ENCODE data around the gene AFF3. TPM values are rescaled to one million over a fixed set of nuclear protein-coding genes. Genes with fewer than 3 reads are reported as not detected.

AFF3 gene
- total RNA-seq, 1 donor from 2014 or later = 7.3 TPM

DNA sequence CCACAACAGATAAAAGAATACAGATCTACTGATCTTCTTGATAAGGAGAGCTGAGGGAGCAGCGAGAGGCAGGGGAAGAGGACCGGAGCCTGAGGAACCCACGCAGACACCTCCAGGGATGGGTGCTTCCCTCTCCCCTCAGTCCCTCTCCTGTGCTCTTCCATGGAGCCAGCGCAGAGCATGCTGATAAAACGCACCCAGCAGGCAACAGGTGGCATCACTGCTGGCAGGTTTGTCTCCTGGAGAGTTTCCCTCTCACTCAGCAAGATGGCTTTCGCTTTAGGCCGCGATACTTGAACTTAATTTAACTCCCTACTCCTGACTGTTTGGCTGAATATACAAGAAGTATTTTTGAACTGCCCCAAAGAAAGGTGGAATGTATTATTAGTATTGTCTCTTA, 489.5 kb downstream of the AFF3 start:
- no peaks in the 10 kb centered on the region for H3K4me1 Mint-ChIP-seq (ENCODE audit: low read depth)
- TF ChIP-seq, protein P1, sequence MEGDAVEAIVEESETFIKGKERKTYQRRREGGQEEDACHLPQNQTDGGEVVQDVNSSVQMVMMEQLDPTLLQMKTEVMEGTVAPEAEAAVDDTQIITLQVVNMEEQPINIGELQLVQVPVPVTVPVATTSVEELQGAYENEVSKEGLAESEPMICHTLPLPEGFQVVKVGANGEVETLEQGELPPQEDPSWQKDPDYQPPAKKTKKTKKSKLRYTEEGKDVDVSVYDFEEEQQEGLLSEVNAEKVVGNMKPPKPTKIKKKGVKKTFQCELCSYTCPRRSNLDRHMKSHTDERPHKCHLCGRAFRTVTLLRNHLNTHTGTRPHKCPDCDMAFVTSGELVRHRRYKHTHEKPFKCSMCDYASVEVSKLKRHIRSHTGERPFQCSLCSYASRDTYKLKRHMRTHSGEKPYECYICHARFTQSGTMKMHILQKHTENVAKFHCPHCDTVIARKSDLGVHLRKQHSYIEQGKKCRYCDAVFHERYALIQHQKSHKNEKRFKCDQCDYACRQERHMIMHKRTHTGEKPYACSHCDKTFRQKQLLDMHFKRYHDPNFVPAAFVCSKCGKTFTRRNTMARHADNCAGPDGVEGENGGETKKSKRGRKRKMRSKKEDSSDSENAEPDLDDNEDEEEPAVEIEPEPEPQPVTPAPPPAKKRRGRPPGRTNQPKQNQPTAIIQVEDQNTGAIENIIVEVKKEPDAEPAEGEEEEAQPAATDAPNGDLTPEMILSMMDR (IDR thresholded peaks at IDR 0.05; ENCODE audit: unreplicated experiment) = no peak
- no peaks in the 10 kb centered on the region for H3K9me3 Mint-ChIP-seq (ENCODE audit: low read depth)

DNA sequence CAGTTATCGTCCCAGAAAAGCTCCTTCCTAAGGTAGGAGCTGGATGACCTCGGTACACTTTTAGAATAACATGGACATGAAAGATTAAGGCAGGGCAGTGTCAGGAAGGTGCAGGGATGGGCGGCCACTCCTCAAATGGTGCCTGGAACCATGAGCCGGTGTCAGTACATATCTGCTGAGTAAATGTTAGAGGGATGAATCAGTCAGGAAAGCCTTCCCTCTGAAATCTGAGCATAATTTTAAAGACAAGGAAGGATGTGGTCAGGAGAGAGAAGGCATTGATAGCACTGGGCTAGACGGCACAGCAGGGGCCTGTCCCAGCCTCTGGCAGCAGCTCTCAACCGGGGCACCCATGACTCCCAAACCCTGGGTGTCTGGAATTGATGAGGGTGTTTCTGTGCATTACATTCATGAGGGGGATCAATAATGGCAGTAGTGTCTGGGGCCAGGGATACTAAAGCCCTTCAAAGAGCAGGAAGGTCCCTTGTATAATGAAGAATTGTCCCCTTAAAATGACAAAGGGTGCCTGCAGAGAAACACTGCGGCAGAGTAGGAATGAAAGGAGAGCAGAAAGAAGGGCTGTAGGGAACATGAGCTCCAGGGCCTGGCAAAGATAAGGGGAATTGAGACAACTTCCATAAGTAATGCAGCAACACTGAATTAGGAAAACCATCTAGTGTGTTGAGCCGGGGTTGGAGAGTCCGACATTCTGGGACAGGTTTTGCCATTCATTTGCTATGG, 490.3 kb downstream of the AFF3 start:
- H3K4me3 Mint-ChIP-seq (ENCODE audit: low read depth) = no peak overlapping the region
- no peak for DNase-seq (ENCODE audit: low spot score, unreplicated experiment)
- no peaks in the 10 kb centered on the region for H3K27me3 Mint-ChIP-seq
- no peaks in the 10 kb centered on the region for H3K36me3 Mint-ChIP-seq (ENCODE audit: insufficient read depth)
- H3K27ac Mint-ChIP-seq = no peak overlapping the region
- TF ChIP-seq, protein P1 (IDR thresholded peaks at IDR 0.05; ENCODE audit: unreplicated experiment) = no peak
- no peaks in the 10 kb centered on the region for H3K9me3 Mint-ChIP-seq (ENCODE audit: low read depth)
- no peaks in the 10 kb centered on the region for H3K4me1 Mint-ChIP-seq (ENCODE audit: low read depth)

More for the DNA sequence above, 489.5 kb downstream of the AFF3 start:
- Mint-ChIP-seq H3K27ac (no peak overlapping the region), H3K36me3 (ENCODE audit: insufficient read depth) (no peaks in the 10 kb centered on the region), H3K27me3 (no peaks in the 10 kb centered on the region), H3K4me3 (ENCODE audit: low read depth) (no peak overlapping the region)
- DNase-seq (ENCODE audit: low spot score, unreplicated experiment) = no peak

DNA sequence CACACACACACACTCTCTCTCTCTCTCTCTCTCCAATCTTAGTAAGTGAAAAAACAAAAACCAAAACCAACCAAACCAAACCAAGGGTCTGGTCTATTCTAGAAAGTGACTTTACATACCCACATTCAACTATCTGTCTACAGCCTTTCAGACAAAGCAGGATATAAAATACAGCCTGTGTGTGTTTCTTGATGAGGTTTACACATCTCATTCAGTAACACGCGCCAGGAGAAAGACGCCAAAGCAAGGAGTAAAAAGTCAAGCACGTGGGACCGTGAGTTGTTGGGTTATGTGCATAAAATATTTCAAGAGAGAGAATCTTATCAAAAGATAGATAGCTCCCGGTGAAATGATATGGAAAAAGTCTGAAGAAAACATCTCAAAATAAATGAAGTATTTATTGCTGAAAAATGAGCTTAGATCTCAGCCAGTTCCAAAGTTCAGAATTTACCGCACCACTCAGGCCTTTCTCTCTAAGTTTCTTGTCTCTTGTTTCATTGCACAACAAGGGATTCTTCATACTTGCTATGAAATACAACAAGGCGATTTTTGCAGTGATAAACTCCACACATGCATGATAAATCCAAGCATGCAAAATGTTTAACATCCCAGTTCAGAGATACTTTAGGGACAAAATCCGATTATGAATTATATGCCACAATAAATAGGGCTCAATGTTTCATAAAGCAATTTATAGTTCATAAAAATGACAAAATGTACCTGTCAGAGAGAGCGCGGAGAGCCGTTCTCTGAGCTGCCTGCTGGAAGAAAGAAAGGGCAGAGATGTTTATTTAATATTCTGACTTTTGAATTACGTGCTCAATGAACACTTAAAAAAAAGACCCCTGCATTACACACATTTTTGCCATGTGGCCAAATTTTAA, 493.2 kb downstream of the AFF3 start:
- TF ChIP-seq, protein P1 (IDR thresholded peaks at IDR 0.05; ENCODE audit: unreplicated experiment) = no peak
- no peaks in the 10 kb centered on the region for H3K9me3 Mint-ChIP-seq (ENCODE audit: low read depth)

DNA sequence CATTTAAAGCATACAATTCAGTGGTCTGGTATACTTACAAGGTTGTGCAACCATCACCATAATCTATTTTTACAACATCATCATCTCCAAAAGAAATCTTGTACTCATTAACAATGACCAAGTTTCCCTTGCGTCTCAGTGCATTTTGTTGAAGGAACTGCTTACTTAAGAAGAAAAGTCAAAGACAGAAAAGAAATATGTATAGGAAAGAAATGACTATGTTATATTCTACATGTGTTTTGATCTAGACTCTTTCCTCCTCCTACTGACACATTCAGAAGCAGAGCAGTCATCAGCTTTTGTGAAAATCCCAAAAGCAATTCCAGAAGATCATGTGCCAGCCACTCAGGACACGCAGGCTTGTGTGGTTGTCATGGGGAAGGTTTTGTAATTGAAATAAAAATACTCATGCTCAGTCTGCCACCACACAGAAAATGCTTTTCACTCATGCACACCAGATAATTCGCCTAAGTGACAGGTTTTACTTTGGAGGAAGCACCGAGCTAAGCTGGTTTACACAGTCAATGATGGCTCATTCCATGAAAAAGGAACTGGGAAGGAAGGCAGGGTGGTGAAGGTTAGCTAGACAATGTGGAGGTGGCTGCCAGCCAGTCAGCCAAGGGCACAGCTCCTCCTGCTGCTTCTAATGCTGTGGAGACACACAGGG, 494.1 kb downstream of the AFF3 start:
- Mint-ChIP-seq H3K27me3 (no peaks in the 10 kb centered on the region), H3K9me3 (ENCODE audit: low read depth) (no peaks in the 10 kb centered on the region), H3K27ac (no peak overlapping the region), H3K4me1 (ENCODE audit: low read depth) (peaks cover 7% of the 10 kb centered on the region), H3K4me3 (ENCODE audit: low read depth) (no peak overlapping the region), H3K36me3 (ENCODE audit: insufficient read depth) (no peaks in the 10 kb centered on the region)
- DNase-seq (ENCODE audit: low spot score, unreplicated experiment) = no peak
- TF ChIP-seq, protein P1 (IDR thresholded peaks at IDR 0.05; ENCODE audit: unreplicated experiment) = no peak

More for the DNA sequence above, 493.2 kb downstream of the AFF3 start:
- Mint-ChIP-seq H3K4me1 (ENCODE audit: low read depth) (peaks cover 4% of the 10 kb centered on the region), H3K27me3 (no peaks in the 10 kb centered on the region), H3K36me3 (ENCODE audit: insufficient read depth) (no peaks in the 10 kb centered on the region), H3K4me3 (ENCODE audit: low read depth) (no peak overlapping the region), H3K27ac (no peak overlapping the region)
- DNase-seq (ENCODE audit: low spot score, unreplicated experiment) = no peak

DNA sequence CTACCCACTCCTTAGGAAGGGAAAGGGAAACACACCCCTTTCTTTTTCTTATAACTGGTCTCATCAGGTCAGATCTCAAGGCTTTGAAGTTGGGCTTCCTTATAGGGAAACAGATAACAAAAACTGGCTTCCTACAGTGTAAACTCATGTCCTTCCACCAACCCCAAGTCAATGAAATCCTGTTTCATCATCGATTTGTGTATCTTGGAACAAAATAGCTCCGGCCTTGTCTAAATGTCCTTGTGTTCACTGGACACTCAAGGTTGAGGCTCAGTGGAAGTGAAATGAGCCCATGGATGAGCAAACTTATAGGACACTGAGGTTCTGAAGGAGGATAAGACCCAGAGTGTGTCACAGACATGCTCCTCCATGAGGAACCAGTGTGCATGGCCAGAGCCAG, 496.4 kb downstream of the AFF3 start:
- peaks cover 7% of the 10 kb centered on the region for H3K4me1 Mint-ChIP-seq (ENCODE audit: low read depth)
- no peaks in the 10 kb centered on the region for H3K36me3 Mint-ChIP-seq (ENCODE audit: insufficient read depth)
- no peaks in the 10 kb centered on the region for H3K27me3 Mint-ChIP-seq

More for the DNA sequence above, 496.4 kb downstream of the AFF3 start:
- no peak for DNase-seq (ENCODE audit: low spot score, unreplicated experiment)
- Mint-ChIP-seq H3K4me3 (ENCODE audit: low read depth) (no peak overlapping the region), H3K27ac (no peak overlapping the region), H3K9me3 (ENCODE audit: low read depth) (no peaks in the 10 kb centered on the region)
- TF ChIP-seq, protein P1 (IDR thresholded peaks at IDR 0.05; ENCODE audit: unreplicated experiment) = no peak

Measured in progenitor cell of endocrine pancreas (in vitro differentiated cells).